D341Med (cell line): ENCODE data around the gene FAM25A.
"Not testable (repeated sequence)": the region's sequence is repeated elsewhere in the genome, so short reads cannot be mapped to it uniquely, and the experiment has no call there.

Experiments
- DNase-seq: peaks from one replicate; pipeline ENCODE4 v3.0.0; 2012; ENCODE audit warnings: low spot score

The FAM25A gene

DNA sequence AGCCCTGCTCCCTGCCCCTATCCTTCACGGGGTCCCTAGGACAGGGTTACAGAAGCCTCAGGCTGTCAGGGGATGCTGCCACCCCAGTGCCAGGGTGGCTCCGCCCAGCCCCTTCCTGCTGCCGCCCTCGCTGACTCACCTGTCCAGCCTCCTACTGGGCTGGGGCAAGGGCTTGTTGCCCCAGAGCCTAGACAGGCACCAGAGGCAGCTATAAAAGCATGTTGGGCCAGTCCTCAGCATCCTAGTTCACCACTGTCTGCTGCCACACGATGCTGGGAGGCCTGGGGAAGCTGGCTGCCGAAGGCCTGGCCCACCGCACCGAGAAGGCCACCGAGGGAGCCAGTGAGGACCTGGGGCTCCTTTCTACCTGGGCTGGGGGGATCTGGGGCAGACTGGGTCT lies at the start of gene FAM25A:
Gene FAM25A, plus strand, starts transcription at position 239 of the 400 bp plus-strand sequence. Its CDS starts 31 bp downstream, at position 270.
- not testable (repeated sequence) for DNase-seq

DNA sequence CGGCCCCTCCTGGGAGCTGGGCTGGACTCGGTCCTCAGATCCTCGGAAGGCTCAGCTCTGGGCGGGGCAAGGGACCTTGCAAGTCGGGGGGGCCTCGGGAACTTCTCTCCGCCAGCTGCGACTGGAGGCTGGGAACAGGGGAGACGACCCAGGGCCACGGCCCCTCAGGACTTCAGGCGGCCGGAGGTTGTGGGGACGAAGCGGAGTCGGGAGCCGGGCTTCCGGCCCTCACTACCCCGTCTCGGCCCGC lies 49.2 kb upstream of the FAM25A start:
- DNase-seq, result no peak

DNA sequence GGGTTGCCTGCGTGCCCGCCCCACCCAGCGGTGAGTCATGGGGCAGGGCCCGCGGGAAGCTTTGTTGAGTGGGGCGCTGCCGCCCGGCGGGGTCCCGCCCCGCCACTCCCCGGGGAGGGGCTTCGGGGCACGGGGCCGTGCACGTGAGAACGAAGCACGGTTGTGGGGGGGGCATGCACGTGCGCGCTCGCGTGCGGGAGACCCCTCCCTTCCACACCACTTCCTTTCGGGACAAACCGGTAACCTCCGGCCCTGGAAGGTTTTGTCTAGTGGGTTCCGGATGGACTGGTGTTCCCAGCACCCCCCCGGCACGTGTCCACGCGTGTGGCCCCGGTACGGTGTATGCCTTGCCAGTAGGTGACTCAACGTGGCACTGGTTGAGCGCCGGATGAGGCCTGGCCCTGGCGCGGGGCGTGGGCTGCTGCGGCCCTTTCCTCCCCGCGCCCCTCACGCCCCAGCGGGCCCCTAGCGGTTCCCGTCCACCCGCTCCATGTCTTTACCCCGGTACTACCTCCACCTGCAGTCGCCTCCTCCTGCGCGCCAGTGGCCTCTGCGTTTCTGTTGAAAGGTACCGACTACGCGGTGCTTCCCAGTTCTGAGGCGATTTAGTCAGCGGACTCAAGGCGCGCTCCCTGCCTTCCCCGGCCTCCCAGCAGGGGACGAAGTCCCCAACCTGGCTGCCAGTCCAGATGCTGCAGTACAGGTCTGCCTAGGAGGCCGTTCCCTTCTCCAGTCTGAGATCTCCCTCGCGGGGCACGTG lies 48.7 kb upstream of the FAM25A start:
- peak; percentile 31 for DNase-seq

DNA sequence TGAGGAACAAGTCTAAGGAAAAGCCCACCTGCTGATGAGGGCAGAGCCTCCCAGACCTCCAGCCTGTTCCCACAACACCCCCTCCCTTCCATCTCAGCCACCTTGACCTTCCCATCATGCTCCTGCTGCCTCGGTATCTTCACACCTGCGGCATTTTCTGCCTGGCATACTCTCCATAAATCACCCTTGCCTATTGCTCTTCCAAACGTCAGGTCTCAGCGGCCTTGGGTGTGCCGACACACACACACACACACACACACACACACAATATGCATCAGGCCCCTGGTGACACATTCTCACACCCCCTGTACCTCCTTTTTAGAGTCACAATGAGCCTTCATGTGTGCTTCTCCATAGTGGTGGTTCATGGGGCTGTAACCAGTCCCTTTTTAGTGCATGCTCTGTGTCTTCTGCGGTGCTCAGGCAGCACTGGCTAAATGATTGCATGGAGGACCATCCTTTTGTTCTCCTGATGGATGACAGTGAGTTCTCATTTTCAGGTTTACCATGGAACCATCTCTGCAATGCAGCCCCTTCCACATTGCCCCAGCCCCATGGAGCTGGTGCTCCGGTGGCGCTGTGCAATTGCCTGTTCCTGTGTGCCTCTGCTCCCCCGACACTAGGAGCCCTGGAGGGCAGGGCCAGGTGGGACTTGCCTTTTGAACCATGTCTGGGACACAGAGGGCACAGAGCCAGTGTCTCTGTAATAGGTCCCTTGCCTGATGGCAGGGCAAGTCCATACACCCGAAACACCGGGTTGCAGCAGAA lies 47.3 kb upstream of the FAM25A start:
- no peak for DNase-seq

DNA sequence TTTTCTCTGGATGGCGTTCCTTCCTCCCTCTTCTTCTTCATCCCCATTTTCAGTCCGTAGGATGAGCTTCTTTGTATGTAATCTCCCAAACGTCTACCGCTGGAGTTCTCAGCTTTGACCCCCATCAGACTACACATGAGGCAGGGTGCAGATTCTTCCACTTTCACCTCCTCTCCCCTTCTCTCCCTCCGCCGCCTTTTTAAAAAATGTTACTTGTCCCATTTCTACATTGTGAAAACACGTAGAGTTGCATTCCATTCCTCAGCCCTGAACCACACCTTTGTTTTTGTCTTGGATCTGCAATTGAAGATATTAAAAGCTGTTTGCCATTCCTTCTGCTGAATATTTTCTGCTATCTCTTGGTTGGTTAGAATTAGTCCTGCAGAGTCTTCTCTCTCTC lies 45.6 kb upstream of the FAM25A start:
- DNase-seq, result no peak

DNA sequence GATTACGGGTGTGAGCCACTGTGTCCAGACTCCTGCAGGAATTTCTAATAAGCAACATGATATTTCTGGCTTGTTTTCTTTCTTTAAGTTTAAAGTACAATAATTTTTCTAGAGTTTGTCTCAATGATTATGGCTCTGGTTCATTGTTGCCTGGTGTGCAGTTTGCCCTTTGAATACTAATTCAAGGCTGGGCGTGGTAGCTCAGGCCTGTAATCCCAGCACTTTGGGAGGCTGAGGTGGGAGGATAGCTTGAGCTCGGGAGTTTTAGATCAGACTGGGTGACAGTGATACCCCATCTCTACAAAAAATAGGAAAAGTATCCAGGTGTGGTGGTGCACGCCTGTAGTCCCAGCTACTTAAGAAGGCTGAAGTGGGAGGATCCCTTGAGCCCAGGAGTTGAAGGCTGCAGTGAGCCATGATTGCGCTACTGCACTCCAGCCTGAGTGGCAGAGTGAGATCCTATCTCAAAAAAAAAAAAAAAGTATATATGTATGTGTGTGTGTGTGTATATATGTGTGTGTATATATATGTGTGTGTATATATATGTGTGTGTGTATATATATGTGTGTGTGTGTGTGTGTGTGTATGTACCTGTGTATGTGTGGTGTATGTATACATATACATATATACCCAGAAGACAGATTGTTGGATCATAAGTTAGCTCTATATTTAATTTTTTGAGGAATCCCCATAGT lies 43.6 kb upstream of the FAM25A start:
- no peak for DNase-seq

DNA sequence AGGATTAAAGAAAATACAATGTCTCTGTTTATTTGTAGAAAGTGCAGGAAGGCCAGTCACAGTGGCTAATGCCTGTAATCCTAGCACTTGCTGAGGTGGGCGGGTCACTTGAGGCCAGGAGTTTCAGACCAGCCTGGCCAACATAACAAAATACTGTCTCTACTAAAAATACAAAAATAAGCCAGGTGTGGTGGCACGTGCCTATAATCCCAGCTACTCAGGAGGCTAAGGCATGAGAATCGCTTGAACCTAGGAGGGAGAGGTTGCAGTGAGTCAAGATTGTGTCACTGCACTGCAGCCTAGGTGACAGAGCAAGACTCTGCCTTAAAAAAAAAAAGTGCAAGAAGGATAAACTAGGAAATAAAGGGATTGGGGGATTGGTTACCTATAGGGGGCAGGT lies 41.6 kb upstream of the FAM25A start:
- not testable (repeated sequence) for DNase-seq

DNA sequence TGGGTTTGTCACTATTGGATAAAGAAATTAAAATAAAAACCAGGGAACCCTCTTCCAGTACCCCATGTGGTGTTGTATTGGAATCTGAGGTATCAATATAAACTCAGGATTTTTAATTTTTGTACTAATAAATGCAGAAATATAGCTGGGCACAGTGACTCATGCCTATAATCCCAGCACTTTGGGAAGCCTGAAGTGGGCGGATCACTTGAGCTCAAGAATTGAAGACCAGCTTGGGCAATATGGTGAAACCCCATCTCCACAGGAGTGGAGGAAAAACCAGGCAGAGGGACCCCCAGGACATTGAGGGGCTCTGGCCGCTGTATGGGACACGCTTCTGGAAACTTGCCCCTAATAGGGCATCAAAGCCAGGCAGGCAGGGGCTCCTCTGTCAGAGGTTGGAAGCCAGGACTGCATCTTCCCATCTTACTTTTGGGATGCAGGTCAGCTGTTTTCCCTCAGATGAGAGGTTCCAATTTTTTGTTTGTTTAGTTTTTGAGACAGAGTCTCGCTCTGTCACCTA lies 40.7 kb upstream of the FAM25A start:
- no peak for DNase-seq

DNA sequence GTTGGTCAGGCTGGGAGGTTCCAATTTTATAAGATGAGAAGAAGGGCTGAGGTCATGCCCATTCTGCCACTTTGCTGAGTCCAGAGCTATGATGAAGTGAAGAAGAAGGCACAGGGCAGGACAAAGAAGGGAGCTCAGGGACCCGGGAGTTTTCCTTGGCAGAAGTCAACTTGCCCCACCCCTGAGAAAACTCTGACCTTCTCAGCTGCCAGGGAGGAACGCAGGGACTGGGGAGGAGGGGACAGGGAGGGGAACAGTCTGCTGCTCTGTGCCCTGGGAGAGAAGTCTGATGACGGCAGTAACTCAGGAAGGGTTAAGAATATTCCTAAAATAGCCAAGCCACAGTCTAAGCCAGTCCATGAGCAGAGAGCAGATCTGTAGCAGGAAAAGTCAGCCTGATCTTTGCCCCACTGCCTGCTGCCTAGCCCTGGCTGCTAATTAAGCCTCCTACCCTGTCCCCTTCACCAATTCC lies 40.1 kb upstream of the FAM25A start:
- no peak for DNase-seq

DNA sequence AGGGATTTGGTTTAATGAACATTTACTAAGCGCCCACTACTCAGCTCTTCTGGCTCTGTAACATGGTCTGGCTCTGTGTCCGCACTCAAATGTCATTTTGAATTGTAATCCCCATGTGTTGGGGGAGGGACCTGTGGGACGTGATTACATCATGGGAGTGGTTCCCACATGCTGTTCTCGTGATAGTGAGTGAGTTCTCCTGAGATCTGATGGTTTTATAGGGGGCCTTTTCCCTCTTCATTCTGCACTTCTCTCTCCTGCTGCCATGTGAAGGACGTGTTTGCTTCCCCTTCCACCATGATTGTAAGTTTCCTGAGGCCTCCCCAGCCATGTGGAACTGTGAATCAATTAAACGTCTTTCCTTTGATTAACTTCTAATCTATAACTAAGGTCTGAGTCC lies 39.1 kb upstream of the FAM25A start:
- DNase-seq, result not testable (repeated sequence)

DNA sequence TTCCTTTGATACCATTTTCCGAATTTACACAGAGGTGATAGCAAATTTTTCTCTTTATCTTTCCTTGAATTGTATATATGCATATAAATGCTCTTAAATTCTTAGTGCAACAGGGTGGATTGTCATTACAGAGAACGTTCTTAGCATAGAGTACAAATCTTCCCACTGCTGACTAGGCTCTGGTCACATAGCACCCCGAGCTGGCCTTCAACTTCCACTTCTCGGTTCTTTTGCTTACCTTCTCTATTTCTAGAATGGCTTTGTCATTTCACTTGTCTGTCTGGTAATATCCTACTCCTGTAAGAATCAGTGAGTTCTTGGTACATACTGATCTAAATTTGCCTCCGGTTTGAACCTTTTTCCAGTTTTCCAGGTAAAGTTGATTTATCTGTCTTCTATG lies 38.4 kb upstream of the FAM25A start:
- no peak for DNase-seq

DNA sequence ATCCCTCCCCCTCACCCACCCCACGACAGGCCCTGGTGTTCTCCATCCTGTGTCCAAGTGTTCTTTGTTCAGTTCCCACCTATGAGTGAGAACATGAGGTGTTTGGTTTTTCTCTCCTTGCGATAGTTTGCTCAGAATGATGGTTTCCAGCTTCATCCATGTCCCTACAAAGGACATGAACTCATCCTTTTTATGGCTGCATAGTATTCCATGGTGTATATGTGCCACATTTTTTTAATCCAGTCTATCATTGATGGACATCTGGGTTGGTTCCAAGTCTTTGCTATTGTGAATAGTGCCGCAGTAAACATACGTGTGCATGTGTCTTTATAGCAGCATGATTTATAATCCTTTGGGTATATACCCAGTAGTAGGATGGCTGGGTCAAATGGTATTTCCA lies 35.6 kb upstream of the FAM25A start:
- DNase-seq, result not testable (repeated sequence)

DNA sequence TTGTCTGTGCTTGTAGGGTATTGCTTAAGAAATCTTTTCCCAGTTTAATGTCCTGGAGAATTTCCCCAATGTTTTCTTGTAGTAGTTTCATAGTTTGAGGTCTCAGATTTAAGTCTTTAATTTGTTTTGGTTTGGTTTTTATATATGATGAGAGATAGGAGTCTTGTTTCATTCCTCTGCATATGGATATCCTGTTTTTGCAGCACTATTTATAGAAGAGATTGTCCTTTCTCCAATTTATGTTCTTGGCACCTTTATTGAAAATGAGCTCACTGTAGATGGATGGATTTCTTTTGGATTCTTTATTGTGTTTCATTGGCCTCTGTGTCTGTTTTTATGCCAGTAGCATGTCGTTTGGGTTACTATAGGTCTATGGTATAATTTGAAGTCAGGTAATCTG lies 31.6 kb upstream of the FAM25A start:
- no peak for DNase-seq

DNA sequence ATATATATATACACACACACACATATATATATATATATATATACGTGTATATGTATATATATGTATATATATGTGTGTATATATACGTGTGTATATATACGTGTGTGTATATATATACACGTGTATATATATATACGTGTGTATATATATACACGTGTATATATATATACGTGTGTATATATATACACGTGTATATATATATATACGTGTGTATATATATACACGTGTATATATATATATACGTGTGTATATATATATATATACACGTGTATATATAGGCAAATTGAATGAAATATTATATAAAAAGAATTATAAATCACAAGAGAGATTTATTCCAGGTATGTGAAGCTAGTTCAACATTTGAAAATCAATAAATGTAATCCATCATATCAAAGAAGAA lies 28.7 kb upstream of the FAM25A start:
- not testable (repeated sequence) for DNase-seq

DNA sequence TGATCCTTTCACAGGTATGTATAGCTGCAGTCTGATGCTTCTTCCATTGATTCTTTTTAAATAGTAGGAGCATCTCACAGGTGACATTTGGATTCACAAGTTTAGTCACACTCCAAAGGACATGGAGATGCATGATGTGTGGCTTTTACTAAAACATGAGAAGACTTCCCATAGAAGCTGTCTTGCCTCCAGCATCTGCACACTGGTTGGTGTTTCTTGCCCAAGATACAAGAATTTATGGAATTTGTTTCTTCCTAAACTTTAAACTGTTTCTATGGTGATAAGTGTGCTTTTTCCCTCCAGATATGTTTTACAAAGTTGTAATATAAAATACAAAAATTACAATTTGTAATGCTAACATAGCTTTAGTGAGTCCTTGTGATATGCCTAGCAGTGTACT lies 27.6 kb upstream of the FAM25A start:
- DNase-seq, result no peak

DNA sequence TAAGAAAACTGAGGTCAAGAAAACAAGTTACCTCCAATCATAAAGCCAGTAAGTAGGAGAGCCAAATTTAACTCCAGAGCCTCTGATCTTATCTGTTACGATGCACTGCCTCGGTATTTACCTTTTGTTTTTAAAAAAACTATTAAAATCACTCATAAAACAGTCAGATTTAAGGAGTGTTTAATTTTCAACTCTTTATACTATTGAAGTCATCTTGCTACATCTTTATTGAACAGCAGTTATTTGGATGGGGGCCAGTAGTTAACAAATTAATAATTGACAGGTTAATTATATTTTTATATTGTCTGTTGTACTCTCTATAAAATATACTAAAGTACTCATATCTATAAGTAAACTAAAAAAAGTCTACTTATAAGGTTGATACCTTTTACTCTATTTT lies 27.2 kb upstream of the FAM25A start:
- DNase-seq, result no peak

DNA sequence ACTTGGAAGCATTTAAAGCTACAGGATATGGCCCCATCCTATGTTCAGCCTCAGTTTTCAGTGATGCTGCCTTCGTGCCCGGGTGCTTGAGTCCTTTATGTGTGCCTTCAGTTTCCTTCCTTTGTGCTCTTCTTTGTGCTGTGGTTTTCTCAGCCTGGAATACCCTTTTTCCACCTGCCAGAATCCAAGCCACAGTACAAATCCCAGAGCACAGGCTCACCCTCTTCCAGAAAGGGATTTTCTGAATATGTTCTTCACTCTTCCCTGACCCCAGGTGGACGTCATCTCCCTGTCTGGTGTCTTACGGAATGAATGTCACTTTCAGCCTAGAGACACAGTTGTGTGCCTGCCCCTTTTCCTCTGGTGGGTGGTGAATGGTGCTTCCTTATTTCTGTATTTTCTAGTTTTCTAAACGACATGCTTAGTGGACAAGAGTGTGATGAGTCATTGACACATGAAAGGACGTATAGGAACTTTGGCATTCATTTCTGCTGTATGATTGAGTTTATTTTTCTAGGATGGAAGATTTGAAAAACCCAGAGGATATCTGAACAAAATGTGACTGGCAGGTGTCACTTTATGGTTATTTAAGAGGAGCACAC lies 20.2 kb upstream of the FAM25A start:
- not testable (repeated sequence) for DNase-seq

DNA sequence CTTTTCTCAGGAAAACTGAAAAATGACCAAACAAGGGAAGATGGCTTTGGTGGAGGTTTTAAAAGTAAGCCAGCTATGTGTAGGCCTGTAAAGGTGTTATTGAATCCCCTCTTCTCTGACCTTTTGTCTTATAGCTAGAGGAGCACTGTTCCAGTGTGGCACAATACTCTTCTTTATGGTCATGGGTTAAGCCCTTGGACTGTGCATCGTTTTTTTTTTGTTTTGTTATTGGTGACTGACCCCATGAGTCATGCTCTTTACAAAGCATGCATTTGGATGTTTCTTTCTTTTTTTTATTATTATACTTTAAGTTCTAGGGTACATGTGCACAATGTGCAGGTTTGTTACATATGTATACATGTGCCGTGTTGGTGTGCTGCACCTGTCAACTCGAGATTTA lies 19.6 kb upstream of the FAM25A start:
- DNase-seq, result no peak

DNA sequence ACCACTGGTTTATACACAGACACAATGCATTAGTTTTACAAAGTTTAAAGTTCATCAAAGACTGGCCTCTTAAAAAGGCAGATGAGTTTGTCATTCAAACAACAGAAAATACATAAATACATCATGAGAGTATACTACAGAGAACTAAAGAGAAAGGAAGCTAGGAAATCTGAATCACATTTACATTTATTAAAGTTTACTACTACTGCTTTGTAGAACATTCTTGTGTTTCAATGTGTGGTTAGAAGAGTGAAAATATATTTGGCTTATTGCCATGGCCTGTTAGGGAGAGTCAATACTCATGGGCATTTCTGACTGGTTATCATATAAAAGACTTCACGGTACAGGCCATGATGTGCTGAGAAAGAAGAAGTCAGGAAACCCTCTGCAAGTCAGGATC lies 13.0 kb upstream of the FAM25A start:
- not testable (repeated sequence) for DNase-seq

DNA sequence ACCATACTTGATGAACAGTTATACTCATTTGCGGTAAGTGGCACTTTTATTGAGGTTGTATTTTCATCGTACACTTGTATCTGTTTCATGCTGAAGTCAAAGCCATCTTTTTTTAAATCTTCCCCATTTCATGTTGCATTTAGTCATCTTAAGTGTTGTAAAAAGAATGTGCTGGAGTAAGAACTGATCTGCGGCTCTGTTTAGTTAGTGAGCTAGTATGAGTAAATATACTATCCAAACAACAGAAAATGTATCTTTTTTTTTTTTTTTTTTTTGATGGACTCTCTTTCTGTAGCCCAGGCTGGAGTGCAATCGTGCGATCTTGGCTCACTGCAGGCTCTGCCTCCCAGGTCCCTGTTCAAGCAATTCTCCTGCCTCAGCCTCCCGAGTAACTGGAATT lies 12.4 kb upstream of the FAM25A start:
- DNase-seq, result not testable (repeated sequence)

DNA sequence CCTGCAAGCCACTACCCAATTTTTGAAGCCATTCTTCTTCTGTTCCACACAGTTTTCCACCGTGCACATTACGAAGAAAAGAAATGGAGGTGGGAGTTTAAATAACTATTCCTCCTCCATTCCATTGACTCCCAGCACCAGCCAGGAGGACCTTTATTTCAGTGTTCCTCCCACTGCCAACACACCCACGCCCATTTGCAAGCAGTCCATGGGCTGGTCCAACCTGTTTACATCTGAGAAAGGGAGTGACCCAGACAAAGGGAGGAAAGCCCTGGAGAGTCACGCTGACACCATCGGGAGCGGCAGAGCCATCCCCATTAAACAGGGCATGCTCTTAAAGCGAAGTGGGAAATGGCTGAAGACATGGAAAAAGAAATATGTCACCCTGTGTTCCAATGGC lies 11.8 kb upstream of the FAM25A start:
- not testable (repeated sequence) for DNase-seq

DNA sequence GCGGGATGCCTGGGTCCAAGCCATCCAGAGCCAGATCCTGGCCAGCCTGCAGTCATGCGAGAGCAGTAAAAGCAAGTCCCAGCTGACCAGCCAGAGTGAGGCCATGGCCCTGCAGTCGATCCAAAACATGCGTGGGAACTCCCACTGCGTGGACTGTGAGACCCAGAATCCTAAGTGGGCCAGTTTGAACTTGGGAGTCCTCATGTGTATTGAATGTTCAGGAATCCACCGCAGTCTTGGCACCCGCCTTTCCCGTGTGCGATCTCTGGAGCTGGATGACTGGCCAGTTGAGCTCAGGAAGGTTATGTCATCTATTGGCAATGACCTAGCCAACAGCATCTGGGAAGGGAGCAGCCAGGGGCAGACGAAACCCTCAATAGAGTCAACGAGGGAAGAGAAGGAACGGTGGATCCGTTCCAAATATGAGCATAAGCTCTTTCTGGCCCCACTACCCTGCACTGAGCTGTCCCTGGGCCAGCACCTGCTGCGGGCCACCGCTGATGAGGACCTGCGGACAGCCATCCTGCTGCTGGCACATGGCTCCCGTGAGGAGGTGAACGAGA lies 10.9 kb upstream of the FAM25A start:
- not testable (repeated sequence) for DNase-seq
